Measurements from ENCODE around the gene SRSF3.

The SRSF3 gene

GRCh38 chr6:36623547-36624459, 29.6 kb downstream of the SRSF3 start:
- peak; percentile 96 for TF ChIP-seq CTCF (IDR thresholded peaks at IDR 0.05; ENCODE audit: insufficient read depth, low read depth, low read length, missing control alignments)
- peak; percentile 83 for DNase-seq (ENCODE audit: low read depth)
- no peak overlapping the region for H3K4me3 ChIP-seq (ENCODE audit: low read length)

- H3K4me3 ChIP-seq (ENCODE audit: low read length), result no peak overlapping the region
- TF ChIP-seq CTCF (IDR thresholded peaks at IDR 0.05; ENCODE audit: insufficient read depth, low read depth, low read length, missing control alignments), result no peak
- no peak for DNase-seq (ENCODE audit: low read depth)
Measured at GRCh38 chr6:36624461-36625157, 30.4 kb downstream of the SRSF3 start.

GRCh38 chr6:36625158-36625919, 31.2 kb downstream of the SRSF3 start:
- no peak for TF ChIP-seq CTCF (IDR thresholded peaks at IDR 0.05; ENCODE audit: insufficient read depth, low read depth, low read length, missing control alignments)
- H3K4me3 ChIP-seq (ENCODE audit: low read length), result no peak overlapping the region
- peak; percentile 27 for DNase-seq (ENCODE audit: low read depth)

GRCh38 chr6:36626636-36627035, 32.5 kb downstream of the SRSF3 start:
- H3K4me3 ChIP-seq (ENCODE audit: low read length), result no peak overlapping the region
- TF ChIP-seq CTCF (IDR thresholded peaks at IDR 0.05; ENCODE audit: insufficient read depth, low read depth, low read length, missing control alignments), result no peak
- no peak for DNase-seq (ENCODE audit: low read depth)

GRCh38 chr6:36627141-36627540, 33.0 kb downstream of the SRSF3 start:
- no peak overlapping the region for H3K4me3 ChIP-seq (ENCODE audit: low read length)
- TF ChIP-seq CTCF (IDR thresholded peaks at IDR 0.05; ENCODE audit: insufficient read depth, low read depth, low read length, missing control alignments), result no peak
- DNase-seq (ENCODE audit: low read depth), result no peak

GRCh38 chr6:36627801-36628246, 33.7 kb downstream of the SRSF3 start:
- no peak for TF ChIP-seq CTCF (IDR thresholded peaks at IDR 0.05; ENCODE audit: insufficient read depth, low read depth, low read length, missing control alignments)
- no peak overlapping the region for H3K4me3 ChIP-seq (ENCODE audit: low read length)

More at GRCh38 chr6:36627801-36628246, 33.7 kb downstream of the SRSF3 start:
- DNase-seq (ENCODE audit: low read depth), result peak; percentile 47

Measured in epithelial cell of esophagus (primary cell).